Activated T-cell treated with anti-CD3 and anti-CD28 coated beads for 1 hour (primary cell): ENCODE results near the gene GATA3.
A peak's percentile ranks its signal among the peaks of the same experiment; 100 is the strongest.
"Not testable (repeated sequence)": the region's sequence is repeated elsewhere in the genome, so short reads cannot be mapped to it uniquely, and the experiment has no call there.

Source experiments
- DNase-seq: peaks from one replicate; pipeline ENCODE4 v3.0.0-alpha.2; 2020; ENCODE audit warnings: low read depth

GATA3 gene

DNA sequence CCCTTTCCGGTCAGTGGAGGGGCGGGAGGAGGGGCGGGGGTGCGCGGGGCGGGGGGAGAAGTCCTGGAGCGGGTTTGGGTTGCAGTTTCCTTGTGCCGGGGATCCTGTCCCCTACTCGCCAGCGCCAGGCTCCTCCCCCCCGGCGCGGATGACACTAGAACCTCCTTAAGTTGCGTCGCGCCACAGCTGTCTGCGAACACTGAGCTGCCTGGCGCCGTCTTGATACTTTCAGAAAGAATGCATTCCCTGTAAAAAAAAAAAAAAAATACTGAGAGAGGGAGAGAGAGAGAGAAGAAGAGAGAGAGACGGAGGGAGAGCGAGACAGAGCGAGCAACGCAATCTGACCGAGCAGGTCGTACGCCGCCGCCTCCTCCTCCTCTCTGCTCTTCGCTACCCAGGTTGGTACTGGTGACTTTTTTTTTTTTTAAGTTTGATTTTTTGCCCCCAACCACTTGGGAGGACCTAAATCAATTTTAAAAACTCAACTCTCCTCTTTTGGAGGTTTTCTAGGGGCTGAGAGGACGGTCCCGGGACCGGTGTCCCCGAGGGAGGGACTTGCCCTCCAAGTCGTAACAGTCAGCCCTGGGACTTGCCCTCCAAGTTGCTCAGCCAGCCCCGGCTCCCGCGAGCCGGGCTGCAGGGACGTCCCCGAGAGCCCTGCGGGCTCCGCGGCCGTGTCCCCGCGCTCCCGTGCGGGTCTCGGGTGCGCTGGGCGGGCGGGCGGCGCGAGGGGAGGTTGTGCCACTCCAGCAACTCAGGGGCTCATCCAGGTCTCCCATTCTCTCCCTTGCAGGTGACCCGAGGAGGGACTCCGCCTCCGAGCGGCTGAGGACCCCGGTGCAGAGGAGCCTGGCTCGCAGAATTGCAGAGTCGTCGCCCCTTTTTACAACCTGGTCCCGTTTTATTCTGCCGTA, at the start of gene GATA3:
TSS of gene GATA3 (plus strand) at position 195 of the 914 bp plus-strand sequence. CDS start 968 bp downstream, outside the sequence.
- peak; percentile 76 for DNase-seq

DNA sequence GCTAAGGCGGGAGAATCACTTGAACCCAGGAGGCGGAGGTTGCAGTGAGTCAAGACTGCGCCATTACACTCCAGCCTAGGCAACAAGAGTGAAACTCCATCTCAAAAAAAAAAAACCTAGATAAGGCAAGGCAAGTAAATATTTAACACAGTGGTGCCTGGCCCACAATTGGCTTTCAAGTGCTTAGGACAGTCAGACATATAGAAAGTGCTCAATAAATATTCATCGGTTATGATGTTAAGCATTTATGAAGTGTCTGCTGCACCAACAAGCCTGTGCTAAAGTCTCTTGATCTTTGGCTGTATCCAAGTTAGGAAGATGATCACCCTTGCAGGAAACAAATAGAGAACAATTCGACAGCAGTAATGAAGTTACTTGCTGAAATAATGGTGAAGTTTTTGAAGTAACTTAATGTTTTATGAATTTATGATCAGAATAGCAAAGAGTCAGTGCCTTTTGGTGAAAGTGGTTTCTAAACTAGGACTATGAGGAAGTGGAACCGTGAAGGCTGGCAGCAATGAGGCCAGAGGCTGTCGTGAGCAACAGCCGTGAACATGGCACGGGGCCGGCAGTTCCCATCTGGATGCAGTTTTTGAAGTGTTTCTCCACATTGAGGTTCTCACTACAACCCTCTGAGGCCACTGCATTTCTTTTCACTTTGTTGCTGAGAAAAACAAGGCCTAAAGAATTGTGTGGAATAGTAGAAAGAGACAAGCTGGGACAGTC, 48.1 kb upstream of the GATA3 start:
- DNase-seq: no peak

DNA sequence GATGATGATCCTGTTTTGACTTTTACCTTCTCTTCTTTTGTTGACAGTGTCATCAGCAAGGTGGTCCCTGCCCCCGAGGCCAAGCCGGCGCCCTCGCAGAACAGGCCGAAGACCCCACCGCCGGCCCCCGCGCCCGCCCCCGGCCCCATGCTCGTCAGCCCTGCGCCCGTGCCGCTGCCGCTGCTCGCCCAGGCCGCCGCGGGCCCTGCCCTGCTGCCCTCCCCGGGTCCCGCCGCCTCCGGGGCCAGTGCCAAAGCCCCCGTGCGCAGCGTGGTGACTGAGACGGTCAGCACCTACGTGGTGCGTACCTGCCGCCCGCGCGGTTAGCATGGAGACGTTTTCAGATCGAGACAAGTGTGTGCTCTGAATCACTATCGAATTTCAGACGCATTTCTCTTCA, 45.5 kb upstream of the GATA3 start:
- DNase-seq: no peak

DNA sequence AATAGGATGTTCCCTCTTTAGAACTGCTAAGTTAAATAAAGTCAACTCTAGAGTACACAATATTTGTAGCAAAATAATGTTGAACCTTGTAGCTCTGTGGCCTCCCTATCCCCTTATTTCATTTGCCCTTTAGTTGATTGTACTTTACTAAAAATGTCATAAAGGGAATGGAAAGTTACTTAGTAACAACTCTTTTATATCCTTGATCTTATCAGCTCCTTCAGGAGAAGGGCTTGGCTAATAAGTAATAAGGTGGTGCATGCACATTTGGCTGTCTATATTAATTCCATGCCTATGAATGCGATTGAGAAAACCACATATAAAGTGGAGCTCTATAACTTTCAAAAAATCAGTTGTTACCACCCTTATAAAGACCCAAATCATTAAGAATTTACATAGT, 41.5 kb upstream of the GATA3 start:
- no peak for DNase-seq

DNA sequence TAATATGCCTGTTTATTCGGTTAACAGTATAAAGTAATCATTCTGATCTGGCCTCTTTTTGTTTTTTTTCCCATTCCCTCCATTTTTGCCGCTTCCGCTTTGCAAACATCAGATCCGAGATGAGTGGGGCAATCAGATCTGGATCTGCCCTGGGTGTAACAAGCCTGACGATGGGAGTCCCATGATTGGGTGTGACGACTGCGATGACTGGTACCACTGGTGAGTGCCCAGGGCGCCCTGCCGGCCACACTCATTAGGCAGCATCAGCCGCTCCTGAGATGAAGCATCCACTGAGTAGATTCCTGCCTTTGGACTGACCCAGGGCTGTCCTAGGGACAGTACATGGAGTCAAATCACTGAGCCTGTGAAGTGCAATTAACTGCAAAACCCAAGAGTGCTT, 40.9 kb upstream of the GATA3 start:
- no peak for DNase-seq

DNA sequence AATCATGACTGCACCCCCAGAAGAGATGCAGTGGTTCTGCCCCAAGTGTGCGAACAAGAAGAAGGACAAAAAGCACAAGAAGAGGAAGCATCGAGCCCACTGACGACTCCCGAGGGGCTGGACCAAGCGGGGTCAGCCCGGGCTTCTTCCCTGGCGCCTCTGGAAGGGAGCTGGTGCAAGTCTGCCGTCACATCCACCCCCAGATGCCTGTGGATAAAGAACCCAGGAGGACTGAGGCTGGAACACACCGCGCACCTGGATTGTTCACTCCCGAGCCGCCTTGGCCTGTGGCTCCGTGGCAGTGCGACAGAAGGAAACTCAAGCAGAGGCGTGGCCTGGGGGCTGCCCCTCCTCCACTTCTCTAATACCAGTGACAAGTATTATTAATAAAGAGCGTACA, 39.8 kb upstream of the GATA3 start:
- DNase-seq: no peak

DNA sequence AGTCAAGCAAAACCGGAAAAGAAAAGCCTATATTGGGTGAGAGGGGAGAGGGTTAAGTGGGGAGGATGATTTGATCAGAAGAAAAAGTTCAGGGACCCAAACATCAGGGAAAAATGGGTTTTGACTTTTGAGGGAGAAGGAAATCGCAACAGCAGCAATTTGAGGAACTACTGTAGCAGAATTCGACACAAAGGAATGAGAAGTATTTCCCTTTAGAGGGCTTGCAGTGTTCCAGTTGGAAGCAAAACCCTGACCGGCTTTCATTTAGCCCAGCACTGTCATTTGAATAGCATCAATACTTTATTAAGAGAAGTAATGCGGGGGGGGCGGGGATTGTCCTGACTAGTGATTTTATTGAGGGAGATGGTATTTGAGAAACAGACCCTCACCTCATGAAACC, 37.2 kb upstream of the GATA3 start:
- no peak for DNase-seq

DNA sequence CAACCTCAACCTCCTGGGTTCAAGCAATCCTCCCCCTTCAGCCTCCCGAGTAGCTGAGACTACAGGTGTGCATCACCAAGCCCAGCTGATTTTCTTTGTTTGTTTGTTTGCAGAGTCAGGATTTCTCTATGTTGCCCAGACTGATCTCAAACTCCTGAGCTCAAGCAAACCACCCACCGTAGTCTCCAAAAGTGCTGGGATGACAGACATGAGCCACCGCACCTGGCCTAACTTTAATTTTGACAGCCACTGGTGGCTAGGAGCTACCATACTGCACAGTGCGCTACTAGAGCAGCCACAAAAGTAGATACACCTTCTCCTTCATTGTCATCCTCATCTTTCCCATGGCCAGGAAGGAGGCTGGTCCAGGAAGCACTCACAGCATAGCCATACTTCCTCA, 31.2 kb upstream of the GATA3 start:
- DNase-seq: no peak

DNA sequence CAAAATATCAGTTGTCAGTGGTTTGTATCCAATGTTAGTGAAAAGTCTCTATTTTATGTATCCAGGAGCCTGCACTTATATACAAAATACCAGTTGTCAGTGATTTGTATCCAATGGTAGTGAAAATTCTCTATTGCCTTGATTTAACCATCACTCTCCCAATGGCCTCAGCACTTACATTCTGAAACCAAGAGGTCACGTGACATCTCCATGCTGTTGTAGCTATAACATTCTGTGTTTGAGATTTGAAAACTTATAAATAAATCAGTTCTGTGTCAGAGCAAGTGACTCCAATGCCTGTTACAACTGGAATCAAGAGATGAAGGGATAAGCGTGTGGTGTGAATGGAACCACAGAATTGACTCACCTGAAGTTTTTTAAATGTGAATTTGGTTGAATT, 30.6 kb upstream of the GATA3 start:
- no peak for DNase-seq

DNA sequence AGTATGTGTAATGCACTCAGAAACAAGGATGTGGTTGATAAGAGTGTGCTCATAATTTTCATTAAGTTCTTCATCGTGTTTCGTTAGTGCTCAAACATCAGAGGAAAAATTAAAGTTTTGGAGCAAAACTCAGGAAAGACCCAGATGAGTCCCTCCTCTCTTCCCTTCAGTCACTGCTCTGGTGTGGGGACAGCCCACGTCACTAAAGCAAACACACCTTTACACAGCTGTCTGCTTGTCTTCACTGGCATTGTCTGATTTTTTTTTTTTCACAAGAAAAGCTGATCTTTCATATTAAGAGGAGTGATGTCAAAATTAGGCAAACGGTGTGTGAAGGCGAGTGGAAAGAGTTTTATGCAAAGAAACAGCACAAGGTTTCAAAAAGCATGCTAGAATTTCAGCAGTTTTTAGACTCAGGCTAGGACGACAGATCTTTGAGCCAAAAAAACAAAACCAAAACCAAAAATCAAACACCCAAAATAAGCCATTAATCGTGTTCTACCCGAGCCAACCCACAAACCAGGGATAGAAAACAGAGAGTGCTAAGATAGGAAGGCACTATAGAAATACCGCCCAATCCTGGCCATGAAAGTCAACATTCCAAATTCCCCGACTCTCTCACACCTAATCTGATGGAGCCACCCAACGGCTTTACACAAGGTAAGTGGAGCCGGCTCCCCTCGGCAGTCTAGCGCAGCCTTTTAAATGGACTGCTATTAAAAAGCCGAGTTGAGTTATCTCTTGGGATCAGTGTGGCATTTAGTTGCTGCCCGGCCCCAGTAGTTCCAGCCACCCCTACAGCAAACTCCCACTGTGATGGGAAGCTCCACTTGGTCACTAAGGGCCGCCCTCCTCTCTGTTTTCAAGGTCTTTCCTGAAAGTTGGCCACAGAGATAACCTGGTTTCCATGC, 27.9 kb upstream of the GATA3 start:
- no peak for DNase-seq

DNA sequence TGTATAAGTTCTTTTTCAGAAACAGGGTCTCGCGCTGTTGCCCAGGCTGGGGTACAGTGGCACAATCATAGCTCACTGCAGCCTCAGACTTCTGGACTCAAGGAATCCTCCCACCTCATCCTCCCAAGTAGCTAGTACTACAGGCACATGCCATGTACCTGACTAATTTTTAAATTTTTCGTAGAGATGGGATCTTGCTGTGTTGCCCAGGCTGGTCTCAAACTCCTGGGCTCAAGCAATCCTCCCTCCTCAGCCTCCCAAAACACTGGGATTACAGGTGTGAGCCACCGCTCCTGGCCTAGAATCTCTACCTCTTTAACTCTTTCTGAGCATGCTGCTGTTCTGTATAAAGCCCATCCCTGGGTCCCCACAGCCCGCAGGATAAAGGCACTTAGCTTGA, 23.3 kb upstream of the GATA3 start:
- DNase-seq: not testable (repeated sequence)

DNA sequence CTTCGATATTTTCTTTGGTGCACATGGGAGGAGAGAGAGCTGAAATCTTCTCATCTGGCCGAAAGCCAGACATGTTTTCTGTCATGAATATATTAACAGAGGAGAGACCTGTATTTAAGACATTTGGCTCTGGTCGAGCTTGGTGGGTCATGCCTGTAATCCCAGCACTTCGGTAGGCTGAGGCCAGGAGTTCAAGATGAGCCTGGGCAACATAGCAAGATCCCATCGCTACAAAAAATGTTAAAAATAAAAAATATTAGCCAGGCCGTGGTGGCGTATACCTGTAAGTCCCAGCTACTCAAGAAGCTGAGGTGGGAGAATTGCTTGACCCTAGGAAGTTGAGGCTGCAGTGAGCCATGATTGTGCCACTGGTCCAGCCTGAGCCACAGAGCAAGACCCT, 21.9 kb upstream of the GATA3 start:
- no peak for DNase-seq

DNA sequence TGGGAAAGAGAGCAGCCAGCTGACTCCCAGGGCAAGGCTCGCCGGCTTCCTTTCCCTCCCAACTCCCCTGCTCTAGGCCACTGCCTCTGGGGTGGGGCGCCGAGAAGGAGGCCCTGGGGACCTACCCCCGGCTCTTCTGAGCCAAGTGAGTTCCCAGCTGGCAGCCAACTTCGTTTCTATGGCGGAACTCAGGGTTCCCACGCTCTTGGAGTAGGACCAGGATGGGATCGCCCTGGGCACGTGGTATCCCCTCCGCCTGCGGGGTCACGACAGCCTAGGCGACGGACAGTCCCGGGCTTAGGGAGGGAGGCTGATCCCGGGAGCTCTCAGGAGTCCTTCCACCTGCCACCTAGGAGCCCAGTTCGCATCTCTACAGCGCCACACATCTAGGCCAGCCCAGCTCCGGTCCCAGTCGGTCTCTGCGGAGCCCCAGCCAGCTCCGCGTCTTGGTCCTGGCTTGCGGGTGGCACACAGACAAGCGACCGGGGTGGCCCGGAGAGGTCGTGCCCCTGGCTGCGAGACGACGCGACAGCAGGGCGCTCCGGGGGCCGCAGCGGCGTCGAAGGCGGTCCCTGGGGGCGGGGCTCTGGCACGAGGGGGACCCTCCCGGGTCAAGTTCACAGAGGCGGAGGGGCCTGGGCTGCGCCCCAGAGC, 20.5 kb upstream of the GATA3 start:
- DNase-seq: no peak

DNA sequence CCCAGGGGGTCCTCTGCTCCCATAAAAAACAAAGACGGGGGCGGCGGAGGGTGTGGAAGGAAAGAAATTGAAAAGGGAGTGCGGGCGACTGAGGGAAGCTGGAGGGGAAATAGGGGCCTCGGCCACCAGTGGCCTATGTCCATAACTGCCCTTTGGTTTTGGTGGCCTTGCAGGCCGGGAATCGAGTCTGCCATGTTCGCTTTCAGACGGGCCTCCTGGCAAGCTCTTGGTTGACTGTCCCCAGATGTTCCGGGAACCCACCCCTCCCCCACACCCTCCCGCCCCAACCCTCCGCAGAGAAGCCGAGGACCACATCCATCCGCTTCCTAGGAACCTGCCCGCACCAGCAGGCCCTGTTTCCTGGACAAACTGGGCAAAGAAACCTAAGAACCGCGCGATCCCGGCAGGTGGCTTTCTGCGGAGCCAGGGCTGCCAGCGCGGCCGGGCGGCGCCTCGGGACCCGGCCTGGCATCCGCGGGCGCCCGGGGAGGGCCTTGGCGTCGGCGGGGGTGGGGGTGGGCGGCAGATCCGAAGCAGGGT, 20.0 kb upstream of the GATA3 start:
- DNase-seq: no peak

DNA sequence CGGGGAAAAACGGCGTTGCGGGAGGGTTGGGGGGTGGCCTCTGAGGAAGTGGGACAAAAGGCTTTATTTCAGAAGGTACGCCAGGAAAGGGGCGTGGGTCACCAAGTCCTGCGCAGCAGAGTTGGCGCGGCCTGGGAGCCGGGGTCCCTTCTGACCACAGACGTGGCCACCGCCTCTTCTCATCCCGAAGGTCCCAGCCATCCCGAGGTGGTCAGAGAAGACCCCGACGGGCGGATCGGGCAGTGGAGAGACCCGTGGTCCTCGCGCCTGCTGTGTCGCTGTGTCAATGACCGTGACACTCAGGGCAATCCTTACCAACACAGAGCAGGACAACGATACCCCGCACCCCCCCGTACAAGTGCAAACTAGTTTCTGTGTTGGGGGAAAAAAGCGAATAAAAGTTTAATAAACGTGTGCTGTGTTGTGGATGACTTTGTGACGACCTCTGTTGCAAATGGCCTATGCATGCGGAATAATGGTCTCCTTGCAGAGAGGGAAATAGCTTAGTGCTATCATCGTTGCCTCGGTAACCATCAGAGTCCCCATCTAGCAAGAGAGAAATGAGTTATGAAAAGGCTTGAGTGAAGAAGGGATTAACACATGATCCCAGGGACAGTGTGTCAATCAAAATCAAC, 19.4 kb upstream of the GATA3 start:
- no peak for DNase-seq

DNA sequence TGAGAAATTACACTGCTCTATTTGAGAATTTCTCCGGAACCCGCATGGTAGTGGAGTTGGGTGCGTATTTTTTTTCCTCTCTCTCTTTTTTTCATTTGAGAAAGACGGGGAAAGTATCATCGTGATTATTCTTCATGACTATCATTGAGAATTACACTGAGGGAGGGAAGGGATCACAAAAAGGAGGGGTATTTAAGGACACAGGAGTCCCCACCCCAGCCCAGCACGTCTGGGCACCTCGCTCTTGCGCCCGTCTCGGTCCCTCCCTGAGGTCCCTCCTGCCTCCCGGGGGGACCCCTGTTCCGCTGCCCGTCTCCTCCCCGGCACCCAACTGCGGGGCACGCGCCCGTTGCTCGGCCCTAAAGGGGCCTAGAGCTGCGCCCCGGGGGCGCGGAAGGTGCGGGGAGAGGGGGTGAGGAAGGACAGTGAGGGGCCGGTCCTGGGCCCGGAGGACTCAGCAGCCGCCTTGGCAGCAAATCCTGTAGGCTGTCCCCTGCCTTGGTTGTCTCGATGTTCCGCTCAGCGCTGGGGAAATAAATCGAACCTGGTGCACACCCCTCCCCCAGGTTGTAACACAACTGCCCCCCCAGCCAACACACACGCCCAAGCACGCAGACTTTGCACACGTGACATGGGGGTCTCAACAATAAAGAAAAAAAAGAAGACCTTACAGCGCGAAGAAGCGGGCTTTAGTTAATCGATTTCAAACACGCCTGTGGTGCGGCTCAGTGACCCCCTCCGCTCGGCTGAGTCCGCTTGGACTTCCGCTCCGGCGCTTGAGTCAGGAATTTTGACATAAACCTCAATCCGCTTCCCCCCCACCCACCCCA, 18.6 kb upstream of the GATA3 start:
- no peak for DNase-seq

DNA sequence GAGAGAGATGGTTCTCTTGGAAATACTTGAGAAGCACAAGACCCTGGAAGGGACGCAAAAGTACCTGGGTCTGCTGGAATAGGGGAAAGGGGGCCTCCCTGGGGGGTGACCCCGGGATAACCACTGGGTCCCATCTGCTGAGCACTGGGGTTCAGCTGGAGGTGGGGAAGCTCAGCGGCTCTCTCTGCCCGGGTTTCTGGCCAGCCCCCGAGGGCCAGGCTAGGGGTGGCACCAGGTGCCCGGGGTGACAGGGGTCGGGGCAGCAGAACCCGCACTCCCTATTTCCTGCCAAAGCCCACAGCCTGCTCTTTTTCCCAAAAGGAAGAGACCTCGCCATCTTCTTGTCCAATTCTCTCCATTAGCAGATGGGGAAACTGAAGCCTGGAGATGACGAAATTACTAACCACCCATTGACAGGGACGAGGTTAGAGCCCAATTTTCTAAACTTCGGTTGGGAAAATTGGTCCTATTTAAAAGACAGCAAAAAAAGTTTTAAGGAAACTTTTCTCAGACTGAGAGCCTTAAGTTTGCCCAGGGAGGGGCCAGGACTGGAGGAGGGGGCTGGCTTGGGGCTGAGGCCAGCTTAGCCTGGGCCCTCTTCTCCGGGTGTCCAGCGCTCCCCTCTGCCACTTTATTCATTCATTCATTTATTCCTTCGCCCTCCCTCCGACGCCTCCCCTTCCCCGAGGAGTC, 17.8 kb upstream of the GATA3 start:
- no peak for DNase-seq

DNA sequence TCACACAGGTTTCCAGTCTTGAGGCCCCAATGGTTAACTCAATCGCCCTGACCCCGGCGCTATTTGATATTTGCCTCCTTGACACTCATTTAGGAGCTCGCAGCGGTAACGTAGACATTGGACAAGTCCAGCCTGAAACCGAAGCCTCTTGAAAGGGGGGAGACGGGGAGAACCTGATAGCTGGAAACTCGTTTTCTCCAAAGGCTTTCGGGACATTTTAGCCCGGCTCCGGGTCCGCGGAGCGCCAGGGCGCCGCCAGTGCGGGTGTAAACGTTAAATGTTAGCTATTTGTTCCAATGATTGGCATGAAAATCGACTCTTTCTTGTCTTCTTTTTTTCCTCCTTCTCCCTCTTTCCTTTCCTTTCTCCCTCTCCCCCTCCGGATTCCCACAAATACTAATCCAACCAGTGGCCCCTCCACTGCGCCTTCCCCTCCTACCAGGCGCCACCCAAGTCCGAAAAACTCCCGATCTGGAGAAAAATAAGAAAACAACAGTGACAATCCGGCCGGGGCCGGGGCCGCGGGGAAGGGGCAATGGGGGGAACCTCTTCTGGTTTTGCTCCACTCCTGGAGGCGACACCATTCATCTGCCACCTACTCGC, 17.2 kb upstream of the GATA3 start:
- no peak for DNase-seq
